ENCODE data around the gene GPX6. TPM values are rescaled to one million over a fixed set of nuclear protein-coding genes. Genes with fewer than 3 reads are reported as not detected.
"Not testable (repeated sequence)": the region's sequence is repeated elsewhere in the genome, so short reads cannot be mapped to it uniquely, and the experiment has no call there.

The GPX6 gene
- polyA plus RNA-seq, 3 donors, result not detected

DNA sequence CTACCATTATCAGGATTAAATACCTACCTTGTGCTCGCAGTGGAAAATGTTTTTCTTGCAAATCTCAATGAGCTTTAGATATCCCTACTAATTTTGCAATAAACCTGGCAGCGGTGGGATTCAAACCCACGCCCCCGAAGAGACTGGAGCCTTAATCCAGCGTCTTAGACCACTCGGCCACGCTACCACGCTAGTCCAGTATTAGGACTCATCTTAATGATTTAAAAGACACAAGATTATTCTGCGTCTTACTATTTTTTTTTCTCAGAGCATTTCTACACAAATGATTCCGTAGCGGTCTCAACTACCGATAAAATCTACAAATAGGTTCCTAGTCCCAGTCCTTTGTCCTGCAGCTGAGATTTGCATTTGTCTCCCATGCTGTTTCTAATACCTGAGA is 37.1 kb downstream of the GPX6 start:
- Mint-ChIP-seq H3K9me3 (peaks cover 0 to 9% (median 2%) of the 10 kb centered on the region in 7 donors), H3K4me1 (no peaks in the 10 kb centered on the region), H3K27me3 (ENCODE audit: low read depth in 3 of 3) (peaks cover 36 to 68% (median 39%) of the 10 kb centered on the region in 3 donors), H3K27ac (no peak overlapping the region), H3K4me3 (peak overlapping the region in 1 of 2 donors; percentile 49), H3K36me3 (no peaks in the 10 kb centered on the region)
- no peak for DNase-seq
- Histone ChIP-seq H3K4me3 (replicated peaks in 1 of 3; ENCODE audit: low read depth in 2 of 3, low read length in 3 of 3) (no peak overlapping the region), H3K27ac (ENCODE audit: low read depth in 1 of 2, low read length in 2 of 2) (no peak overlapping the region), H3K9me3 (replicated peaks in 1 of 2; ENCODE audit: control insufficient read depth in 1 of 2, insufficient read depth in 1 of 2, low read length in 2 of 2) (no peaks in the 10 kb centered on the region), H3K79me2 (ENCODE audit: insufficient read depth, low read length) (no peaks in the 10 kb centered on the region), H3K27me3 (ENCODE audit: control insufficient read depth in 2 of 2, insufficient read depth in 2 of 2, low read length in 2 of 2) (peaks cover 50 to 58% of the 10 kb centered on the region in 2 donors), H4K20me1 (ENCODE audit: insufficient read depth, low read length) (no peaks in the 10 kb centered on the region), H3K9ac (ENCODE audit: insufficient read depth, low read length, poor library complexity, severe bottlenecking) (no peak overlapping the region), H3K4me2 (replicated peaks; ENCODE audit: extremely low read depth, low read length, poor library complexity, severe bottlenecking) (no peak overlapping the region), H2AFZ (ENCODE audit: insufficient read depth, low read depth, low read length, poor library complexity, severe bottlenecking) (no peak overlapping the region), H3K4me1 (ENCODE audit: control insufficient read depth in 1 of 2, insufficient read depth in 2 of 2, low read length in 2 of 2) (no peaks in the 10 kb centered on the region), H3K36me3 (replicated peaks in 1 of 2; ENCODE audit: control insufficient read depth in 1 of 2, insufficient read depth in 2 of 2, low read length in 2 of 2) (no peaks in the 10 kb centered on the region)
- intact Hi-C loops (cut with micrococcal nuclease), result no loop called here
- TF ChIP-seq CTCF (IDR thresholded peaks at IDR 0.05), result no peak
- 41% methylated on average over 11 of the region's 12 CpGs for WGBS (ENCODE audit: insufficient coverage)

DNA sequence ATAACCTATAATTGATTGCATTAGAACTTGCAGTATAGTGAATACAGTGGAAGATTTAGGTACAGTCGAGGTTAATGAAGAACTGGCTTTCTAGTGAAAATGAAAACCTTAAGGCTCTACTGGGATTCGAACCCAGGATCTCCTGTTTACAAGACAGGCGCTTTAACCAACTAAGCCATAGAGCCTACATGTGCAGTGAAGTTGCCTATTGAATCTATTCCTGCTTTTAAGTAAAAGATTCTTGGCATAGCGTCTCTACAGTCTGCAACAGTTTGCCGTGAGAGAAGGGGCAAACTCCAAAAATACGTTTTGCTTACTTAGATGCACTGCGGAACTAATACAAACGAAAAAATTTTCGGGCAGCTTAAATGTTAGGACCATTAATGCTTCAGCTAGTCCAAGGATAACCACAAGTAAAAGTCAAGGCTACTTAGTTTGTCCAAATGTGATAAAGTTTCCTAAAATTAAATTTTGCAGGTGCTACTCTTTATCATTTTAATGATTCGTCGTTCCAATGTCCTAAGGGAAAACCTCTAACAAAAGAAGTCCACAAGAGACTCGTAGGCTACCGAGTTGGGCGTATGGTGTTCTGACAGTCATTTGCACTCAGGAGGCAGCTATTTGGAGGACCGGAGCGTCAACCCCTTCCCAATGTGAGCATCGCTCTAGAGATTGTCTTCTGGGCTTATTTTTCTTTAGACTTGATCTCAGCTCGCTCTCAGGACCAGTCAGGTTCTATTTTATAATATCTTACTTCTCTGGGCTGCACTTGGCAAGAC is 41.0 kb downstream of the GPX6 start:
- Histone ChIP-seq H3K4me1 (ENCODE audit: control insufficient read depth in 1 of 2, insufficient read depth in 2 of 2, low read length in 2 of 2) (no peaks in the 10 kb centered on the region), H3K27me3 (ENCODE audit: control insufficient read depth in 2 of 2, insufficient read depth in 2 of 2, low read length in 2 of 2) (peaks cover 44 to 49% of the 10 kb centered on the region in 2 donors), H3K79me2 (ENCODE audit: insufficient read depth, low read length) (no peaks in the 10 kb centered on the region), H3K4me2 (replicated peaks; ENCODE audit: extremely low read depth, low read length, poor library complexity, severe bottlenecking) (no peak overlapping the region), H3K36me3 (replicated peaks in 1 of 2; ENCODE audit: control insufficient read depth in 1 of 2, insufficient read depth in 2 of 2, low read length in 2 of 2) (no peaks in the 10 kb centered on the region), H4K20me1 (ENCODE audit: insufficient read depth, low read length) (no peaks in the 10 kb centered on the region), H3K9ac (ENCODE audit: insufficient read depth, low read length, poor library complexity, severe bottlenecking) (no peak overlapping the region), H3K9me3 (replicated peaks in 1 of 2; ENCODE audit: control insufficient read depth in 1 of 2, insufficient read depth in 1 of 2, low read length in 2 of 2) (no peaks in the 10 kb centered on the region), H2AFZ (ENCODE audit: insufficient read depth, low read depth, low read length, poor library complexity, severe bottlenecking) (no peak overlapping the region), H3K27ac (ENCODE audit: low read depth in 1 of 2, low read length in 2 of 2) (no peak overlapping the region), H3K4me3 (replicated peaks in 1 of 3; ENCODE audit: low read depth in 2 of 3, low read length in 3 of 3) (no peak overlapping the region)
- intact Hi-C loops (cut with micrococcal nuclease), result no loop called here
- H3K27ac Mint-ChIP-seq, result no peak overlapping the region
- H3K4me3 Mint-ChIP-seq, result peak overlapping the region in 1 of 2 donors; percentile 49
- no peaks in the 10 kb centered on the region for H3K36me3 Mint-ChIP-seq
- peaks cover 0 to 13% (median 4%) of the 10 kb centered on the region in 7 donors for H3K9me3 Mint-ChIP-seq
- H3K4me1 Mint-ChIP-seq, result no peaks in the 10 kb centered on the region
- no peak for TF ChIP-seq CTCF (IDR thresholded peaks at IDR 0.05)
- 11% methylated on average over 11 of the region's 18 CpGs for WGBS (ENCODE audit: insufficient coverage)
- DNase-seq, result no peak
- H3K27me3 Mint-ChIP-seq (ENCODE audit: low read depth in 3 of 3), result peaks cover 30 to 63% (median 39%) of the 10 kb centered on the region in 3 donors

GRCh38 chr6:28469153-28469745 is 46.3 kb downstream of the GPX6 start:
- Mint-ChIP-seq H3K27me3 (ENCODE audit: low read depth in 3 of 3) (peaks cover 7 to 28% (median 9%) of the 10 kb centered on the region in 3 donors), H3K9me3 (peaks cover 4 to 17% (median 9%) of the 10 kb centered on the region in 7 donors)
- H3K4me1 ChIP-seq (ENCODE audit: control insufficient read depth in 1 of 2, insufficient read depth in 2 of 2, low read length in 2 of 2); H3K4me1 Mint-ChIP-seq; H3K4me3 ChIP-seq (replicated peaks in 1 of 3; ENCODE audit: low read depth in 2 of 3, low read length in 3 of 3); H3K9ac ChIP-seq (ENCODE audit: insufficient read depth, low read length, poor library complexity, severe bottlenecking); H3K9me3 ChIP-seq (replicated peaks in 1 of 2; ENCODE audit: control insufficient read depth in 1 of 2, insufficient read depth in 1 of 2, low read length in 2 of 2); DNase-seq; H3K27ac ChIP-seq (ENCODE audit: low read depth in 1 of 2, low read length in 2 of 2); intact Hi-C loops (cut with micrococcal nuclease); H3K4me2 ChIP-seq (replicated peaks; ENCODE audit: extremely low read depth, low read length, poor library complexity, severe bottlenecking); H3K79me2 ChIP-seq (ENCODE audit: insufficient read depth, low read length); H4K20me1 ChIP-seq (ENCODE audit: insufficient read depth, low read length); H3K27ac Mint-ChIP-seq; H3K36me3 ChIP-seq (replicated peaks in 1 of 2; ENCODE audit: control insufficient read depth in 1 of 2, insufficient read depth in 2 of 2, low read length in 2 of 2); H3K36me3 Mint-ChIP-seq; H3K4me3 Mint-ChIP-seq; H2AFZ ChIP-seq (ENCODE audit: insufficient read depth, low read depth, low read length, poor library complexity, severe bottlenecking): not testable (repeated sequence)
- 95% methylated on average over 17 of the region's 45 CpGs for WGBS (ENCODE audit: insufficient coverage)
- H3K27me3 ChIP-seq (ENCODE audit: control insufficient read depth in 2 of 2, insufficient read depth in 2 of 2, low read length in 2 of 2), result peaks cover 6 to 16% of the 10 kb centered on the region in 2 donors

Data from CD14-positive monocyte (primary cell).